Measurements from ENCODE around the gene ELOF1. TPM values are rescaled to one million over a fixed set of nuclear protein-coding genes. Genes with fewer than 3 reads are reported as not detected.

Gene ELOF1
- total RNA-seq, 1 experiment from 2014 or later: 36.5 TPM

DNA sequence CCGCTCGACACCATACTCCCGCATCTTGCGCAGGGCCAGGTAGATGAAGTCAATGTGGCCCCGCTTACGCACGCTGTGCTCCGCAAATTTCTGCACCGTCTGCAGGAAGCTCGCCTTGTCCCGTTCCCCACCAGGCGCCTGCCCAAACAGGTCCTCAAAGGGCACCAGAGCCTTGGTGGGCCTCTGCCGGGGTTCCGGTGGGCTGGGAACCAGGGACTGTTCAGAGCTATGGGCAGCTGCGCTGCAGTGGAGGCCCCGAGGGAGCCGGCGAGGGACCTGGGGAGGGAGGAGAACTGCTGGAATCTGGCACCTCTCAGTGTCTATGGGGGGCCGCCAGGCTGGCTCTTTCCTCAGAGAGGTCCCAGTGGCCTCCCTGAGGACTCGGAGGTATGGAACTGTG, 45.1 kb downstream of the ELOF1 start:
- DNase-seq: no peak
- TF ChIP-seq, protein P1, sequence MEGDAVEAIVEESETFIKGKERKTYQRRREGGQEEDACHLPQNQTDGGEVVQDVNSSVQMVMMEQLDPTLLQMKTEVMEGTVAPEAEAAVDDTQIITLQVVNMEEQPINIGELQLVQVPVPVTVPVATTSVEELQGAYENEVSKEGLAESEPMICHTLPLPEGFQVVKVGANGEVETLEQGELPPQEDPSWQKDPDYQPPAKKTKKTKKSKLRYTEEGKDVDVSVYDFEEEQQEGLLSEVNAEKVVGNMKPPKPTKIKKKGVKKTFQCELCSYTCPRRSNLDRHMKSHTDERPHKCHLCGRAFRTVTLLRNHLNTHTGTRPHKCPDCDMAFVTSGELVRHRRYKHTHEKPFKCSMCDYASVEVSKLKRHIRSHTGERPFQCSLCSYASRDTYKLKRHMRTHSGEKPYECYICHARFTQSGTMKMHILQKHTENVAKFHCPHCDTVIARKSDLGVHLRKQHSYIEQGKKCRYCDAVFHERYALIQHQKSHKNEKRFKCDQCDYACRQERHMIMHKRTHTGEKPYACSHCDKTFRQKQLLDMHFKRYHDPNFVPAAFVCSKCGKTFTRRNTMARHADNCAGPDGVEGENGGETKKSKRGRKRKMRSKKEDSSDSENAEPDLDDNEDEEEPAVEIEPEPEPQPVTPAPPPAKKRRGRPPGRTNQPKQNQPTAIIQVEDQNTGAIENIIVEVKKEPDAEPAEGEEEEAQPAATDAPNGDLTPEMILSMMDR (IDR thresholded peaks at IDR 0.05; ENCODE audit: unreplicated experiment): no peak
- Mint-ChIP-seq H3K27ac (ENCODE audit: unreplicated experiment) (no peak overlapping the region), H3K4me1 (ENCODE audit: low read depth, unreplicated experiment) (no peaks in the 10 kb centered on the region), H3K9me3 (ENCODE audit: low read depth, unreplicated experiment) (no peaks in the 10 kb centered on the region), H3K27me3 (ENCODE audit: unreplicated experiment) (no peaks in the 10 kb centered on the region), H3K4me3 (ENCODE audit: low read depth, unreplicated experiment) (no peak overlapping the region), H3K36me3 (ENCODE audit: insufficient read depth, unreplicated experiment) (peaks cover 19% of the 10 kb centered on the region)
- no TSS peak for BruUV-seq (replicated peaks)
- intact Hi-C loops (cut with micrococcal nuclease; ENCODE audit: unreplicated experiment): no loop called here
- CTCF ChIA-PET: no interaction called here

DNA sequence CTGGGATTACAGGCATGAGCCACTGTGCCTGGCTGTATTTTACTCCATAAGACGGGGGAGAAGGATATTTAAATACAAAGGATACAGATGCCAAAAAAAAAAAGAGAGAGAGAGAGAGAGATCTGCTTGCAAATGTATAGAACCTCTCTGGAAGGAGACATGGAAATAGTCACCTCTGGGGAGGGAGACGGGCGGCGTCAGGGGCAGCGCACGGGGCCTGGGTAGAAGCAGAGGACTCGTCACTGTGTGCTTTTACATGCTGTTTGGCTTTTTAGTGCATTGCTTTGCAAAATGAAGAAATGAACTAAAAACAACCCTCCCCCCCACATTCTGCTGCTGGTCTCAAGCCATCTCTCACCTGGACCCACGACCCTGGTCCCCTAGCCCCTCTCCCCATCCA, 48.6 kb downstream of the ELOF1 start:
- H3K27ac Mint-ChIP-seq (ENCODE audit: unreplicated experiment): no peak overlapping the region
- TF ChIP-seq, protein P1 (IDR thresholded peaks at IDR 0.05; ENCODE audit: unreplicated experiment): no peak
- no peak overlapping the region for H3K4me3 Mint-ChIP-seq (ENCODE audit: low read depth, unreplicated experiment)
- H3K27me3 Mint-ChIP-seq (ENCODE audit: unreplicated experiment): no peaks in the 10 kb centered on the region
- CTCF ChIA-PET: no interaction called here
- H3K36me3 Mint-ChIP-seq (ENCODE audit: insufficient read depth, unreplicated experiment): peaks cover 38% of the 10 kb centered on the region
- intact Hi-C loops (cut with micrococcal nuclease; ENCODE audit: unreplicated experiment): no loop called here
- no peaks in the 10 kb centered on the region for H3K9me3 Mint-ChIP-seq (ENCODE audit: low read depth, unreplicated experiment)
- no TSS peak for BruUV-seq (replicated peaks)
- DNase-seq: no peak
- no peaks in the 10 kb centered on the region for H3K4me1 Mint-ChIP-seq (ENCODE audit: low read depth, unreplicated experiment)

DNA sequence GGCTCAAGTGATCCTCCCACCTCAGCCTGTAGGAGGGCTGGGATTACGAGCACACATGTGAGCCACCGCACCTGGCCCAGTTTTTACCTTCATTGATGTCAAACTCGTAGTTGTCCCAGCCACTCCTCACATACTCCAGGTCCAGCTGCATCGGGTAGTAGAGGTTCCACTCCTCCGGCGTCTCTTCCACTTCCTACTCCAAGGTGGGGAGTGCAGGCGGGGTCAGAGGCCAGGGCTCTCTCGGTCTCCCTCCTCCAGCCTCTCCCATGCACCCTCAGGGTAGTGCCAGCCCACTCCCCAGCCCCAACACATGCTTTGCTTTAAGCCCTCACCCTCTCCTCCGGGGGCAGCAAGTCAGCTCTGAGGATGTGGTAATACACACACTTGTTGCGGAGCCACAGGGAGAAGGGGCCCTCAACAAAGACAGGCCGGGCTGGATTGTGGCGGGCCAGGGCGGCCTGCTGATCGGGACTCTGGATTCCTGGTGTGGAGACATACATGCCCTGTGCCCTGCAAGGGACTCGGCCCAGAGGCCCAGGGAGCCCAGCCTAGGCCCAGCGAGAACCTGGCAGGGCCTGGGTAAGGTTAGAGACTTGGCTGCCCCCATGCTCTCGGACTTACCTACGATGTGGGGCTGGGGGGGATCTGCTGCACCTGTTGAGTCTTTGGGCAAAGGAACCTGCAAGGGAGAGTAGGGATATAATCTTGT, 51.5 kb downstream of the ELOF1 start:
- CTCF ChIA-PET: no interaction called here
- TF ChIP-seq, protein P1 (IDR thresholded peaks at IDR 0.05; ENCODE audit: unreplicated experiment): no peak
- H3K27ac Mint-ChIP-seq (ENCODE audit: unreplicated experiment): no peak overlapping the region
- peaks cover 48% of the 10 kb centered on the region for H3K36me3 Mint-ChIP-seq (ENCODE audit: insufficient read depth, unreplicated experiment)
- no peak overlapping the region for H3K4me3 Mint-ChIP-seq (ENCODE audit: low read depth, unreplicated experiment)
- H3K4me1 Mint-ChIP-seq (ENCODE audit: low read depth, unreplicated experiment): no peaks in the 10 kb centered on the region
- no peaks in the 10 kb centered on the region for H3K27me3 Mint-ChIP-seq (ENCODE audit: unreplicated experiment)
- no peaks in the 10 kb centered on the region for H3K9me3 Mint-ChIP-seq (ENCODE audit: low read depth, unreplicated experiment)
- no TSS peak for BruUV-seq (replicated peaks)
- intact Hi-C loops (cut with micrococcal nuclease; ENCODE audit: unreplicated experiment): no loop called here
- DNase-seq: no peak

DNA sequence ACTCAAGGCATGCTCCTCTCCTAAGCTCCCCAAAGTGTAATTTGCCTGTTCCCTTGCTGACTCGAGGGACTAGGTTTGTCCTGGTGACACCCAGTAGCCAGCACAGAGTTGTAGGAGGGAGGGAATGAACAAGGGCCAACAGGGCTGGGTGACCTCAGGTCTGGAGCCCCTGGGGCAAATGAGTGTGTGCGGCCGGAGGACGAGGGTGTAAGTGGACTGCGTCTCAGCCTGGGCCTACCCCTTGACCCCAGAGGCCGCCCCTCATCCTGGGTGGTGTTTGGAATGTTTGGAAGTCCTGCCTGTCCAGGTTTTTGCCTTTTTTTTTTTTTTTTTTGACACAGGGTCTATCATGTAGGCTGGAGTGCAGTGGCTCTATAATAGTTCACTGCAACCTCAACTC, 52.1 kb downstream of the ELOF1 start:
- peak overlapping the region; percentile 42 for H3K27ac Mint-ChIP-seq (ENCODE audit: unreplicated experiment)
- CTCF ChIA-PET: no interaction called here
- H3K9me3 Mint-ChIP-seq (ENCODE audit: low read depth, unreplicated experiment): no peaks in the 10 kb centered on the region
- BruUV-seq (replicated peaks): no TSS peak
- no peak overlapping the region for H3K4me3 Mint-ChIP-seq (ENCODE audit: low read depth, unreplicated experiment)
- intact Hi-C loops (cut with micrococcal nuclease; ENCODE audit: unreplicated experiment): no loop called here
- DNase-seq: no peak
- no peaks in the 10 kb centered on the region for H3K27me3 Mint-ChIP-seq (ENCODE audit: unreplicated experiment)
- H3K36me3 Mint-ChIP-seq (ENCODE audit: insufficient read depth, unreplicated experiment): peaks cover 47% of the 10 kb centered on the region
- TF ChIP-seq, protein P1 (IDR thresholded peaks at IDR 0.05; ENCODE audit: unreplicated experiment): no peak
- no peaks in the 10 kb centered on the region for H3K4me1 Mint-ChIP-seq (ENCODE audit: low read depth, unreplicated experiment)

Measured in Calu3 (cell line).